Activated T-helper 1 cell treated with anti-CD3 and anti-CD28 coated beads, Interleukin-2, amount 50 U/mL, for 16 hours (primary cell): ENCODE results near the gene FOXC1.

Experiments
- DNase-seq, 2 donors: peaks; one replicate each; pipeline ENCODE4 v3.0.0-alpha.2; 2020; ENCODE audit warnings: low read depth in 1 of 2, low spot score in 1 of 2

The FOXC1 gene

DNA sequence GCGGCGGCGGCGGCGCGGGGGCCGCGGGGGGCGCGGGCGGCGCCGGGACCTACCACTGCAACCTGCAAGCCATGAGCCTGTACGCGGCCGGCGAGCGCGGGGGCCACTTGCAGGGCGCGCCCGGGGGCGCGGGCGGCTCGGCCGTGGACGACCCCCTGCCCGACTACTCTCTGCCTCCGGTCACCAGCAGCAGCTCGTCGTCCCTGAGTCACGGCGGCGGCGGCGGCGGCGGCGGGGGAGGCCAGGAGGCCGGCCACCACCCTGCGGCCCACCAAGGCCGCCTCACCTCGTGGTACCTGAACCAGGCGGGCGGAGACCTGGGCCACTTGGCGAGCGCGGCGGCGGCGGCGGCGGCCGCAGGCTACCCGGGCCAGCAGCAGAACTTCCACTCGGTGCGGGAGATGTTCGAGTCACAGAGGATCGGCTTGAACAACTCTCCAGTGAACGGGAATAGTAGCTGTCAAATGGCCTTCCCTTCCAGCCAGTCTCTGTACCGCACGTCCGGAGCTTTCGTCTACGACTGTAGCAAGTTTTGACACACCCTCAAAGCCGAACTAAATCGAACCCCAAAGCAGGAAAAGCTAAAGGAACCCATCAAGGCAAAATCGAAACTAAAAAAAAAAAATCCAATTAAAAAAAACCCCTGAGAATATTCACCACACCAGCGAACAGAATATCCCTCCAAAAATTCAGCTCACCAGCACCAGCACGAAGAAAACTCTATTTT lies 2.0 kb downstream of the FOXC1 start:
- no peak for DNase-seq

DNA sequence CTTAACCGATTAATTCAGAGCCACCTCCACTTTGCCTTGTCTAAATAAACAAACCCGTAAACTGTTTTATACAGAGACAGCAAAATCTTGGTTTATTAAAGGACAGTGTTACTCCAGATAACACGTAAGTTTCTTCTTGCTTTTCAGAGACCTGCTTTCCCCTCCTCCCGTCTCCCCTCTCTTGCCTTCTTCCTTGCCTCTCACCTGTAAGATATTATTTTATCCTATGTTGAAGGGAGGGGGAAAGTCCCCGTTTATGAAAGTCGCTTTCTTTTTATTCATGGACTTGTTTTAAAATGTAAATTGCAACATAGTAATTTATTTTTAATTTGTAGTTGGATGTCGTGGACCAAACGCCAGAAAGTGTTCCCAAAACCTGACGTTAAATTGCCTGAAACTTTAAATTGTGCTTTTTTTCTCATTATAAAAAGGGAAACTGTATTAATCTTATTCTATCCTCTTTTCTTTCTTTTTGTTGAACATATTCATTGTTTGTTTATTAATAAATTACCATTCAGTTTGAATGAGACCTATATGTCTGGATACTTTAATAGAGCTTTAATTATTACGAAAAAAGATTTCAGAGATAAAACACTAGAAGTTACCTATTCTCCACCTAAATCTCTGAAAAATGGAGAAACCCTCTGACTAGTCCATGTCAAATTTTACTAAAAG lies 2.7 kb downstream of the FOXC1 start:
- DNase-seq: no peak

DNA sequence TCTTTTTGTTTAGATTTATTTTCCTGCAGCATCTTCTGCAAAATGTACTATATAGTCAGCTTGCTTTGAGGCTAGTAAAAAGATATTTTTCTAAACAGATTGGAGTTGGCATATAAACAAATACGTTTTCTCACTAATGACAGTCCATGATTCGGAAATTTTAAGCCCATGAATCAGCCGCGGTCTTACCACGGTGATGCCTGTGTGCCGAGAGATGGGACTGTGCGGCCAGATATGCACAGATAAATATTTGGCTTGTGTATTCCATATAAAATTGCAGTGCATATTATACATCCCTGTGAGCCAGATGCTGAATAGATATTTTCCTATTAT lies 3.2 kb downstream of the FOXC1 start:
- no peak for DNase-seq

DNA sequence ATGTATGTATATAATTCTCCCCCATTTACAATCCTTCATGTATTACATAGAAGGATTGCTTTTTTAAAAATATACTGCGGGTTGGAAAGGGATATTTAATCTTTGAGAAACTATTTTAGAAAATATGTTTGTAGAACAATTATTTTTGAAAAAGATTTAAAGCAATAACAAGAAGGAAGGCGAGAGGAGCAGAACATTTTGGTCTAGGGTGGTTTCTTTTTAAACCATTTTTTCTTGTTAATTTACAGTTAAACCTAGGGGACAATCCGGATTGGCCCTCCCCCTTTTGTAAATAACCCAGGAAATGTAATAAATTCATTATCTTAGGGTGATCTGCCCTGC lies 3.6 kb downstream of the FOXC1 start:
- no peak for DNase-seq

DNA sequence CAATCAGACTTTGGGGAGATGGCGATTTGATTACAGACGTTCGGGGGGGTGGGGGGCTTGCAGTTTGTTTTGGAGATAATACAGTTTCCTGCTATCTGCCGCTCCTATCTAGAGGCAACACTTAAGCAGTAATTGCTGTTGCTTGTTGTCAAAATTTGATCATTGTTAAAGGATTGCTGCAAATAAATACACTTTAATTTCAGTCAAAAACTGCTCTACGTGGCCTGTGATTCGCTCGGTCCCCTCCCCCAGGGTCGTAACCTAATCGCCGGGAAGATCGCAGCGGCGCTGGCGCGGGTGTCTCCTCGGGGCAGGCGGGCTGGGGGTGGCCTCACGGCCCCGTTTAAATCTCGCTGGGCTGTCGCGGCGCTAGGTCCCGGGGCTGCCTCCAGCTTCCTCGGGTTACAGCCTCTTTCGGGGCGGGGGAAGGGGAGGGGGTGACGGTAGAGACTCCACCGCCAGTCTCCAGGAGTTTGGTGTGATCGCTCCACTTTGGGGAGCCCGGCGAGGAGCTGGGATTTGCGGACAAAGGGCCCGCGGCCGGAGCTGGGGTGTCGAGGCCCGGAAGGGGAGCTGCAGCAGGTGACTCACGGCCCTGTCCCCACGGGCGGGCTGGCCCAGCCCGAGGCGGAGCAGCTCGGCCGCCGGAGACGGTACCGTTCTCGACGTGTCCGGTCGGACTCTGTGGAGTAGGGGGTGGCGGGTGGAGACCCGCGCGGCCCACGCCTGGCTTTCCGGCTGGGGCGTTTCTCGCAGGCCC lies 4.2 kb downstream of the FOXC1 start:
- no peak for DNase-seq

DNA sequence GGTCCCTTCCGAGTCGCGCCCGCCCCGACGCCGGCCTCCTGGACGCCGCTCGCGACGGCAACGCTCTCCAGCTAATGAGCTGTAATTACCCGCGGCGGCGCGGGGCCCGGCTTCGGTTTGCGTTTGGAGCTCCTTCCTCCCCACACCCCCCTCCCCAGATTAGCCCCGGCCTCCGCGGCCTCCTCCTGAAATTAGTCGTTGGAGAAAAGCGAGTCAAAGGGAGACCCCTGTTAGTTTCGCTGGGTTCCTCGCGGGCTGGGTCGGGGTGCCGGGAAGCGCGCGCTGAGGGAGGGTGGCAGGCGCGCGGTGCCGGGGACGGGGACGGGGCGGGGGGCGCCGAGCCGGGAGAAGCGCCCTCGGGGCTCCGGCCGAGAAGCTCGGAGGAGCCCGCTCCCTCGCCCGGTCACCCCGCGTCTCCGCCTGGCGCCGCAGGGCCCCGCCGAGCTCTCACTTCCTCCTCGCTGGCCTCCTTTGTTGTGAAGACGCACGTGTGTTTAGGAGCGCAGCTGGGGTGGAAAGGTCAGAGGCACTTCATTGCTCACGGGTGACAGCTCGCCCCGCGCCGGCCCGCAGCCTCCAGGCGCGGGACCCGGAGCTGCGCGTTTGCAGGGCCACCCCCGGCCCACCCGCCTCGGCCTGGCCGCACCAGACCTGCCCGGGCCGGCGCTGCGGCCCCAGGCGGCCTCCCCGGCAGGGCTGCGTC lies 4.9 kb downstream of the FOXC1 start:
- no peak for DNase-seq

DNA sequence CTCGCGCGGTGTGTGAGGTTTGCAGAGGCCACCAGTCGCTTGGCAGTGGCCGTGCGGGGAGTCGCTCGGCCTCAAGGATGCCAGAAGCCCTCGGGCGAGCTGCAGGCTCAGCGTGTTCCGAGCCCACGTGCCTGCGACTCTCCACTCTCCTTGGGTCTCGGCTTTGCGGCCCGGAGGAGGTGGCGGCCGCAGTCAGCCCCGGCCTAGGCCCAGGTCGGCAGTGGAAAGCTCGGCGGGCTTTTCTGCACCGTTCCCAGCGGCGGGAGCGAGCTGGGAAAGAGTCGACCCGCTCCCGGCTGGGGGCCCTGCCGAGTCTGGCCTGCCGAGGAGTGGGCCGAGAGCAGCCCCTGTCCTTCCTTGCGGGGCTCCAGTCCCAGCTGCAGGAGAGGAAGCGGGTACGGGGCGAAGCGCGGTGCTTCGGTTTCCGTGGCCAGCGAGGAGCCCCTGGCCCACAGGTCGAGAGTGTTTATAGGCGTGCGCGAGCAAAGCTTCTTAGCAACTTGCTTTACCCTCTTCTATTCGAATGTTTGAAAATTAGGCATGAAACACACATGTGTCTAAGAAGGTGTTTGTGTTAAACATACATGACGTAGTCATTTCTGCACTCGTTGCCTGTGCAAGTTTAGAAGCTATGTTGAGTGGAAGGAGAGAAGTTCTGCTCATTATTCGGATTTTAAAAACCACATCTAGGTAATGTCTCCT lies 5.6 kb downstream of the FOXC1 start:
- DNase-seq: no peak

DNA sequence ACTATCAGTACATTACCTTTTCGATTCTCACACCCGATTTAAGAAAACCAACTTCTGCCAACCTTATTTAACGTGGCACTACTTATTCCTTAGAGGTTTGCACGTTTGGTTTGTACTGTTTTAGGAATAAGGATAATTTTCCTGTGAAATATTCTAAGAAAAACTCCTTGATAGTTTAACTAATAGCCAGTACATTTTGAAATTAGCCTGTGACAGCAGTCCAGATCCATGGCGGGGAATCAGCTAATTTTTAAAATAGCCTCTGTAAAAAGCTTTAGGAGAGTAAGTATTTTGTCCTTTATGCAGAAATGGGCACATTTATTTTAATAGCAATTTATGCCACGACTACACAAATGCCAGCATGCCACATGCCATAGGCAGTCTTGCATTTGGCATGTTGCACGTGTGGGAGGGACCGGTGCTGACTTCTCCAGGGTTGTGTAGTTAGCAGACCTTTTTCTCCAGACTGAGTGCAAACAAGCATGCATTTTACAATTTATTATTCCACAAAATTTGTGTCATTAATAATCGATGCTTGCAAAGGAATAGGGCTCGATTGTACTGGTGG lies 6.2 kb downstream of the FOXC1 start:
- no peak for DNase-seq

DNA sequence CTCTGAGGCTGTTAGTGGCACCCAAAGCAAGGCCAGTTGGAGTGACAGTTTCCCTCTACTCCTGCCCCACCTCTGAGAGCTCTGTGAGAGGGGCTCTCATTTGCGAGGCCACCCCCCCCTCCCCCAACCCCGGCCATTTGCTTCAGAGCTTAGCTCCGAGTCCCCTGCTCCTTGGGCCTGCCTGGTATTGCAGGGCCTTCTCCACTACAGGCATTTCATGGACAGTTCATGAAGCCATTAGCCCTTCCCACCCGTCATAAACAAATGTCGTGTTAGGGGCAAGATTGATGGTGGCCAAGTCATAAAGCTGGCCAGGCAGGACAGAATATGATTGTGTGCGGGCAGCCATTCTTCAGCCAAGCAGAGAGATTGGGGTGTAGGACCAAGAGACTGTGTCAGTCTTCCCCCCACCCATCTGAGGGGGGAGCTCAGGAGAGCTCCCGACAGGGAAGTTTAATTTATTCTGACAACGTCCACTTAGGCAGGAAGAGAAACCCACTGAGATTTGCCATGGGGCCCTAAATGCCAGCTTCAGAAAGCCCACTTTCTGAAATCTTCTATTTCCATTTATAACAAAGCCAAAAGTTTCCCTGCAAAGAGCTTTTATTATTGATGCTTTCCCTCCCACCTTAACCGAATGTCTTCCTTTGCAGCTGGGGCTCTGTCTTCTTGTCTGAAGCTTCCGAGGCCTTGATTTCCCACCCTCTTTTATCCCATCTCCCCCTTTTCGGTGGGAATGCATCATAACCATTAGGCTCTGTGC lies 7.2 kb downstream of the FOXC1 start:
- DNase-seq: no peak

DNA sequence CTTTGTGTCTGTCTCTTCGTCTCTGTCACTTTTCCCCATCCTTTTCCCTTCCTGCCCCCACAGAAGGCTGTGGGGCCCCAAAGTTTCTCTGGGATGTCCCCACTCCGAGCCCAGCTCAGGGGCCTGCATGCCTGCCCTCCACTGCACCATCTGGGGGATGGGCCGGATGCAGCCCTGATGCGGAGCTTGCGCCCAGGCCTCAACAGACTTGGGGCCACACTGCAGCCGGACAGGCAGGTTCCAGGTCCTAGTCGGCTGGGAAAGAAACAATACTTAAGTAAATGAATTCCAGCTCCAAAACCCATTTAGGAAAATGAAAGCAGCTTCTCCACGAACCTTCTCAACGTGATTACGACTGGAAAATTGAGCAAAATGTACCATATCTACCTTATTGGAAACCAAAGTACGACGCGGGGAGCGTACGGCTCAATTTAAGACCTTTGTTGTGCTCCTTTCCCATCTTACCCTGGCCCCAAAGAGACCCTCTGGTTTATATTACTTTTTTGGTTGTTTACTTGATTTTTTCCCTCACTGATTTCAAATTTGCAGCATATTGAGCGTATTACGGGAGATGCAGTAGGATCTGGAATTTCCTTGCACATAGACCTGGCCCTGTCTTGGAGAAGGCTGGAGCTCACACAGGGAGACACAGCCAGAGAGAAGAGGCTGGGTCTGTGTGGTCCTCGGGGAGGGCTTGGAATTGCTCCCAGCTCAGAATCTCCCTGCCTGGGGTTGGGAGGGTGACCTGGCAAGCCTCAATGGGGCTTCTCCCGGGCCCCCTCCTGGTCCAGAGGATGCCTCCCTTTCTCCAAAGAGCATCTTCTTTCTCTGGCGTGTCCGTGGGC lies 8.0 kb downstream of the FOXC1 start:
- no peak for DNase-seq

DNA sequence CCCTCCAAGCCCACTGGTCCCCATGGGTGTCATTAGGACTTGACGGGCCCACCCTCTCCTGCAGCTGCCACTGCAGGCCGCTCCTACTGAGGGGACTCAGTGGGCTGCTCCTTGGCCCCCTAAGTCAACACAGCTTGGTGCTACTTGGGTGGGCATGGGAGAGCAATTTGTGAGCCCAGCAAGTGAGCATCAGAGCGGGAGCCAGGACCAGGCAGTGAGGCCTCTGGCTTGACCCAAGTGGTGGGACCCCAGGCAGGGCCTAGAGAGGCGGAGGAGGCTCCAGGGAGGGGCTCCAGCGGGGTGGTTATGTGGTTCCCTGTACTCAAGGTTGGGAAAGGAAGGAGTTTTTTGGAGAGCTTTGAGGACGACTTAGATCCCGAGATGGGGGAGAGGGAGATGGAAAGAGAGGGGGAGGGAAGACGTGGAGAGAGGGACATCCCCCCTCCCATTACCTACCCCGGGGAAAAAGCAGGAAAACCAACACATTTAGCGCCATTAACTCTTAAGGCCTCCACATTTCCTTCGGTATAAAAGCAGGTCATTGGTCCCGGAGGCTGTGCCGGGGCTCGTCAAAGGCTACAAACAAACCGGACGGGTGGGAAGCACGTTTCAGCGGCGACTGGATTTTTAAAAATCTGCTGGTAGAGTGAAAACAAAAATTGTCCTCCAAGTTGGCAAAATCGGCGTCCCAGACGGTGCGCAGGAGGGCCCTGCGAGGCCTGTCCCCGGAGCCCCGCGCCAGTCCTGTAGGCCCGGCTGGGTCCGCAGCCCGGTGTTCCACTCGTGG lies 8.8 kb downstream of the FOXC1 start:
- DNase-seq: no peak

DNA sequence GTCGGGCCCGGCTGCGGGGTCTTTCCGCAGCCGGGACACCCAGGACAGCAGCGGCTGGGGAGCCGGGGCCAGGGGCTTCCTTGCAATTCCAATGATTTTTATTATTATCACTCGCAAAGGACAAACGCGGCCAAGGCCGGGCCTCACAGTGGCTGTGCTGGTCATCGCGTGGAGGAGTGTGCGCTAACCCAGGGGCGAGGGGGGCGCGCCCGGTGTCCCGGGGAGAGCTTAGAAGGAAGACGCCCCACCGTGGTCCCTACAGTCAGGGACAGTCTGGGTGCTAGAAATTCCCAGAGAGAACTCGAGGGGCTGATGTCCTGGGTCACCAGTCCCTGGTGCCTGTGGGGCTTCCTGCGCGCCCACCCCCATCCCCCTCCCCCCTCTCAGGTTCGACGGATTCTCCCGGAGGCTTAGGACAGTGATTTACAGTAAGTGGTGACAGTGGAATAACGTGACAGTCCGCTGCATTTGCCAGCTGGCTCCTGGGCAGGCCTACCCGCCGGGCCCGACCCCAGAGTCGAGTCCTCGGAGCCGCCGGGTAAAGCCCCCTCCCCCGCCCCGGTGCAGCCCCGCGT lies 9.5 kb downstream of the FOXC1 start:
- no peak for DNase-seq

DNA sequence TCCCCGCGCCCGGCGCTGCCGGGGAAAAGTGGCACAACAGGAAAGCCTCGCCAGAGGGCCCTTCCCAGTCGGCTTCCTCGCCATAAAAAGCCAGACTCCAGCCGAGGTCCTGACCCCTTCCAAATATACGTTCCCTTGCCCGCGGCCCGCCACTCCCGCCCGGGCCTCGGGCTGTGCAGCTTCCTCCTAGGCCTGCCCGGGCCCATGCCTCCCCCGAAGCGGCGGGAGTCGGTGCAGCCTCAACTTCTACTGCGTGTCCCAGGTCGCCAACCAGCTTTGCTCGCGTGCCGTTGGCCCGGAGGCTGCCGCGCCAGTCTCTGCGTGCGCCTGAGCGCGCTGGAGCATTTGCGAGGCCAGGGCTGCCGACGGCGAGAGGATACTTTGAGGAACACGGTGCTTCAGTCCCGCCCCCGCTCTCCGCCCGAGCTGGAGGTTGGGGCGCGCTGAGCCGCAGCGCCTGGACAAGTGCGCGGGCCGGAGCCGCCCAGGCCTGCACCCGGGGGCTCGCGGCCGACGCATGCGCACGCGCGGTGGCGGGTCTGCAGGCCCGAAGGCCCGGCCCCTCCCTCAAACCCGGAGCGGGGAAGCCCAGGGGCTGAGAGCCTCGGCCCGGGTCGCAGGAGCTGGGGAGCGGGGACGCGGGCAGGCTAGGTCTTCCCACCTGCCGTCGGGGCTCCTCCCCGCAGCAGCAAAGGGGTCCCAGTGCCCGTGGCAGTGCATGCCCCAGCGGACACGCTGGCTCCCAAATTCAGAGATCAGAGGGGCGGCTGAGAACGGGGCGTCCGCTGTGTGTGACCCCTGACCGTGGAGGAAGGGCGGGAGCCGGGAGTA lies 10.2 kb downstream of the FOXC1 start:
- DNase-seq: no peak

DNA sequence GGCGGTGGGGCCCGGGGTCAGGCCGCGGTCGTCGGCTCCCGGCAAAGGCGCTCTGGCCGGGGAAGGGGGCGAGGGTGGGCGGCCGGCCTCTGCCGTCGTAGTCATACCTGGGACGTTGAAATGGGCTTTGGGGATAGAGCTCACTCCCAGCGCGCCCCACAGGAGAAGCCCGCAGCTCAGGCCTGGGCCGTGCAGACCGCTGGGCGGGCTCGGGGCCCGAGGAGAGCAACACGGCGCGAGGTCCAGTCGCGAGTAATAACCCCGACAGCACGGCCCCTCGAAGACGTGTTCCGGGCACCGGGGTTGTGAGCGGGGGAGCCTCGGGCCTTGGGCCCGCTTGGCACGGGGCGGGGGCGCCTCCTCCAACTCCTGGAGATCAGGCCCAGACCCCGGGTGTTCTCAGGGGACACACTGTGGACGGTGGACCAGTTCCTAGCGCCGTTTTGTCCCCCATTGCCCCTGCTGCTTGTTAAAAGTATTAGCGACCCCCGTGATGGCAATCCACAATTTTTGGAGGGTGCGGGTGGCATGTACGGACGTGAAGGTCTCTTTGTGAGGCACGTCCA lies 10.9 kb downstream of the FOXC1 start:
- no peak for DNase-seq

DNA sequence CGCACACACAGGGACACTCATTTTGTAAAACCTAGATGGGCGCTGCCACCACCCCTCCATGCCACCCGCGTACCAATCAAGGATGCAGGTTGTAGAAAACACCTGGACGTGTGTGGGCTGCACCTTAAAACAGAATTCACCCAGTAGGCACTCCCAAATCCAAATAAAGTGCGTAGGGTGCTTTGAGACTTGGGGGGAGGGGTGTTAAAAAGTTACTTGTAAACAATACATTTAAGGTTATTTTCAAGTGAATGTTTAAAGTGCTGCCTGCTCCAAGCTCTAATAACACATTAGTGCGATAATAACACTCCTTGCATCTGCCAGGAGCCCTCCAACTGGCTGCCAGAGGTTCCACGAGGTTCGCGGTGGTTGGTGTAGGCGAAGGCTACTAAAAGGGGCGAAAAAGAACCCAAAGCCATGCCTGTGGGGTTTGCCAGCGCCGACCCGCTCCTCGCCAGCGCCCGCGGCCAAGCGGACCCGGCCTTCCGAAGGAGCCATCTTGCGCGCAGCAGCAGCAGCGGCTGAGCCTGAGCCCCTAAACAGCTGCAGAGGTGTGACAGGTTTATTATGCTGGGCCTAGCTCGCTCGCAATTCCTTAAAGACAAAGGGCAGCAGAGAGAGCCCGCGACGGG lies 11.5 kb downstream of the FOXC1 start:
- no peak for DNase-seq

DNA sequence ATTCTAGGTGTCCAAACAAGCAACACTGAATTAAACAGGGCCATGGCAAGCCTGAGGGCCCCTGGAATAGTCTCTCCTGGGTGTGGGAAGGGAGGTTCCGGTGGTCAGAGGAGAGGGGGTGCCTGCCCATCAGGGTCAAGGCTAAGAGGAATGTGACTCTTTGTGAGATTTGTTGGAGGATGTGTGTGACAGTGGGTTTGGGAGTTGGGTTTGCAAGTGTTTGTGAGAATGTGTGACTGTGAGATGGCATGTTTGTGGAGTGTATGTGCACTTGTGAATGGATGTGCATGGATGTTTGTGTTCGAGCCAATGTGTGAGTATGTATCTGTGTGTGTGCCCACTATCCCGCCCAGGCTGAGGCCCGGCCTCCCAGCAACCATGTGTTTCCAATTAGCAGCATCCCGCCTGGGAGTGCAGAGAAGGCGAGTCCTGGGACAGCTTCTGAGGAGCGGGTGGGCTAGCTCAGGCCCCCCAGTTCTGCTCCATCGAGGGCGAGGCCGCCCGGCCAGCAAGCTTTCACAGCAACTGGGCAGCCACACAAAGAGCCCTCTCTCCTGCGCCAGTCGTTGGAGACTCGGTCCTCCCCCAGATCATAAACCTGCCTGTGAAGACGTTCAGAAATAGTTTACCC lies 12.6 kb downstream of the FOXC1 start:
- no peak for DNase-seq
